Measurements from ENCODE around the gene PDZD2. TPM values are rescaled to one million over a fixed set of nuclear protein-coding genes. Genes with fewer than 3 reads are reported as not detected.
"Not testable (repeated sequence)": the region's sequence is repeated elsewhere in the genome, so short reads cannot be mapped to it uniquely, and the experiment has no call there.

The PDZD2 gene
- total RNA-seq, 1 donor: 0.52 TPM

DNA sequence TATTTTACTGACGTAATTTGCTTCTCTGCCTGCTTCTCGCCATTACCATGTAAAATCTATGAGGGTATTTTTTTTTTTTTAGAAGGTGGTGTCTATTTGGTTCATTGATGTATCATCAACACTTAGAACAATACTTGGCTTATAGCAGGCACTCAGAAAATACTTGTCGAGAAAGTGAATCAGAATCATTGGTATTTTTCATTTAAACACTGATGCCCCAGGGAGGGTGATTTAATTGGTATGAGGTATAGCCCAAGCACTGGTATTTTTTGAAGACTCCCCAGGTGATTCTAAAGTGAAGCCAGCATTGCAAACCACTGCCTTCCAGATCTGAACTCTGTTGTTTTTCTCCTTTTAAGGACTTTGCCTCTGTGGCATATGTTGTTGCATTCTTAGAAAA lies 16.6 kb downstream of the PDZD2 start:
- Histone ChIP-seq H3K4me1 (ENCODE audit: insufficient read depth, low read length) (no peaks in the 10 kb centered on the region), H3K4me3 (ENCODE audit: low read length) (no peak overlapping the region), H3K9me3 (ENCODE audit: low read depth, low read length) (no peaks in the 10 kb centered on the region), H3K27me3 (ENCODE audit: insufficient read depth, low read length) (no peaks in the 10 kb centered on the region)

DNA sequence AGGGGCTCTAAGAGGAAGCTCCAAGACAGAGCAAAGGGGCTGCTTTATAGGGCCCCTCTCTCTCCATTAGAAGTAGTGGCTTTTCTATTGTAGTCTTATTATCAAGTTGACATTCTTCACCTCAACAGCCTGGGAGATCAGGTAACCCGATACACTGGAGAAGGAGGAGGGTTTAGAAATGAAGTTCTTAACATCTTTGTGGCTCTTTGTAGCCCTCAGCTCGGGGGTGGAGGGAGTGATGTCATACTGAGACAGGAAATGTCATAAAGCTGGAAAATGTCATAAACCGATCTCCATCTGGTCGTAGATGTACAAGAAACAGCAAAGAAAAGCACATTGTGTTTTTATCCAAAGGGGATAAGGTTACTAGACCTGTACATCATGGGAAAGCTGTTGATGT lies 17.9 kb downstream of the PDZD2 start:
- H3K27me3 ChIP-seq (ENCODE audit: insufficient read depth, low read length): no peaks in the 10 kb centered on the region
- H3K9me3 ChIP-seq (ENCODE audit: low read depth, low read length): no peaks in the 10 kb centered on the region

DNA sequence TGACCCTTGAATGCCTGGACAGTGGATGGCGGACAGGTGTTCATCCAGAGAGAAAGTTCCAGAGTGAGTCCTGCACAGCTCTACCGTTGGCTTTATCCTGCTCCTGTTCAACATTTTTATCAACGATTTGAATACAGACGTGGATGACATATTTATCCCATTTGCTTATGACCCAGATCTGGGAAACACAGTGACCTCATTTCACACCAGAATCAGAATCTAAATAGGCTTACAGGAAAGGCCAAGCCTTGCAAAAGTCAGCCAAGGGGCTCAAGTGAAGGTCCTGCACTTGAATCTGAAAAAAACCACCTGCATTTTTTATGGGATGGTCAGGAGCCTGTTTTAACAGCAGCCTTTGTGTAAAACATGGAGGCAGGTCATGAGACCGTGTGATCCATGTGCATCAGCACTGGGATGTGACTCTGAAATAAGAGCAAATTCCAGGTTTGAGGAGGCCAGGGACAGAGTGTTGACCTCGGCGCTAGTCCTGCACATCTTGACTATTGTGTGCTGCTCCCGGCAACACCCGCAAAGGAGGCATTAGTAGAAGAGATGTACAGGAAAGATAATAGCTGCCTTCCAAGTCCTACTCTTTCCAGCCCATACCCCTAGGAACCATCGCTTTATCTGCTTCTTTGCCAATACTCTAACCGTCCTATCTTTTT lies 18.5 kb downstream of the PDZD2 start:
- no peaks in the 10 kb centered on the region for H3K27me3 ChIP-seq (ENCODE audit: insufficient read depth, low read length)
- no peaks in the 10 kb centered on the region for H3K4me1 ChIP-seq (ENCODE audit: insufficient read depth, low read length)
- H3K9me3 ChIP-seq (ENCODE audit: low read depth, low read length): no peaks in the 10 kb centered on the region
- no peak overlapping the region for H3K4me3 ChIP-seq (ENCODE audit: low read length)

More for the DNA sequence above, 17.9 kb downstream of the PDZD2 start:
- Histone ChIP-seq H3K4me3 (ENCODE audit: low read length) (no peak overlapping the region), H3K4me1 (ENCODE audit: insufficient read depth, low read length) (no peaks in the 10 kb centered on the region)

DNA sequence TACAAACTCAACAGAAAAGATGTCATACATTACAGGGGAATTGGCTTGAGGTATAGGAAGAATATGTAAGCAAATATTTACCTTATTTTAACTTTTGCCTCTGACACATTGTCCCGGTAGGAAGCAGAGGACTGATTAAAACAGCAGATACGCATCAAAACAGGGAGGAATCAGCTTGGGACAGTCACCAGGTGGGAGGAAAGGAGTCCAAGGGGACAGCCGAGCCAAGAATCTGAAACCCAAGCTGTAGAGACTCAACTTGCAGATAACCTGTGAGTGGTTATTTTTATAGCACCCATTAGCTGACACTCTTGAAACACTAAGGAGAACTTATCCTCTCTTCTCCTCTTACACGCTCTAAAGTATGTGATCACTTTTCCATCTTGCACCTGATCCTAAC lies 22.3 kb downstream of the PDZD2 start:
- H3K27me3 ChIP-seq (ENCODE audit: insufficient read depth, low read length): no peaks in the 10 kb centered on the region
- no peak overlapping the region for H3K4me3 ChIP-seq (ENCODE audit: low read length)

DNA sequence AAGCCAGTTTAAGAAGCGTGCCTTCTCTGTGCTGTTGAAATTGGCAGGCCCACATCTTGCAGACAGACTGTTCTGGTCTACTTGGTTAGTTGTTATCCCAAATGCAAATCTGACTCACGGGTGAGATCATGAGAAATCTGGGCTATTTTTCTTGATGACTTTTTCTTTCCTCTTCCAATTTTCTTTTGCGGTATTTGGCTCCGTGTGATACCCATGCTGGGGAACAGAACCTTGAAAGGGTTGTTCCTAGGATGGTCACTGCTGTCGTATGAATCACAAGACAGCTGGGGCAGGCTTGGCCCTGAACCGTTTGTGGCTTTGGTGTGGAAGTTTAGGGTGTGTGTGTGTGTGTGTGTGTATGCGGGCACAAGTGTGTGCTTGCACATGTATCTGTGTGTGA lies 24.6 kb downstream of the PDZD2 start:
- H3K4me1 ChIP-seq (ENCODE audit: insufficient read depth, low read length): no peaks in the 10 kb centered on the region
- no peaks in the 10 kb centered on the region for H3K9me3 ChIP-seq (ENCODE audit: low read depth, low read length)
- no peak overlapping the region for H3K4me3 ChIP-seq (ENCODE audit: low read length)
- H3K27me3 ChIP-seq (ENCODE audit: insufficient read depth, low read length): no peaks in the 10 kb centered on the region

More for the DNA sequence above, 22.3 kb downstream of the PDZD2 start:
- H3K9me3 ChIP-seq (ENCODE audit: low read depth, low read length): no peaks in the 10 kb centered on the region
- no peaks in the 10 kb centered on the region for H3K4me1 ChIP-seq (ENCODE audit: insufficient read depth, low read length)

DNA sequence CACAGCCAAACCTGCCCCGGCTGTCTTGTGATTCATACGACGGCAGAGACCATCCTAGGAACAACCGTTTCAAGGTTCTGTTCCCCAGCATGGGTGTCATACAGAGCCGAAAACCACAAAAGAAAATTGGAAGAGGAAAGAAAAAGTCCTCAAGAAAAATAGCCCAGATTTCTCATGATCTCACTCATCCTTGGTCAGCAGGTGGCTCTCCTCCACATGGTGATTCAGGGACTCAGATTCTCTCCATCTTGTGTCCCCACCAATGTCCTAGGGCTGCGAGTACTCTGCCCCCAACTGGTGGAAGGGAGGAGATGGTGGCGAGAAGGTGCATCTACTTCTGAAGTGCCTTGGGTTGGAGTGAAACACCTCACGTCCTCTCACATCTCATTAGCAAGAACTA lies 25.6 kb downstream of the PDZD2 start:
- Histone ChIP-seq H3K9me3 (ENCODE audit: low read depth, low read length) (no peaks in the 10 kb centered on the region), H3K27me3 (ENCODE audit: insufficient read depth, low read length) (no peaks in the 10 kb centered on the region), H3K4me1 (ENCODE audit: insufficient read depth, low read length) (no peaks in the 10 kb centered on the region), H3K4me3 (ENCODE audit: low read length) (no peak overlapping the region)

DNA sequence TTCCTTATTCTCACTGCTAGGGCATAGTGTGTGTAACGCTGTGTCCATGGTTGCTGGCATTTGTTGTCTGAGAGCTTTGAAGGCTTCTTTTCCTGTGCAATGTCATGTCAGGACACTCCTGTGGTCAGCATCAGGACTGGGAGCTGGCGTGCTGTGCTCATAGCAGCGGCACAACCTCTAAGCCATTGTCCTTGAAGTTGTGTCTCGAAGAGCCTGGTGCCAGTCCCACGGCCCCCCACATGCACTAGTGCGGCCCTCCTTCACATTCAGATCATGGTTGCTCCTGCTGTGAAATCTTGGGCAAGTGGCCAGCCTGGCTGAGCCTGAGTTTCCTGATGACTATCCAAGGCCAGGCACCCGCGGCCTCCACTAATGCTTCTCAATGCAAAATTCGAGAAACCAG lies 32.4 kb downstream of the PDZD2 start:
- no peaks in the 10 kb centered on the region for H3K4me1 ChIP-seq (ENCODE audit: insufficient read depth, low read length)
- H3K4me3 ChIP-seq (ENCODE audit: low read length): no peak overlapping the region
- H3K9me3 ChIP-seq (ENCODE audit: low read depth, low read length): no peaks in the 10 kb centered on the region
- H3K27me3 ChIP-seq (ENCODE audit: insufficient read depth, low read length): no peaks in the 10 kb centered on the region

DNA sequence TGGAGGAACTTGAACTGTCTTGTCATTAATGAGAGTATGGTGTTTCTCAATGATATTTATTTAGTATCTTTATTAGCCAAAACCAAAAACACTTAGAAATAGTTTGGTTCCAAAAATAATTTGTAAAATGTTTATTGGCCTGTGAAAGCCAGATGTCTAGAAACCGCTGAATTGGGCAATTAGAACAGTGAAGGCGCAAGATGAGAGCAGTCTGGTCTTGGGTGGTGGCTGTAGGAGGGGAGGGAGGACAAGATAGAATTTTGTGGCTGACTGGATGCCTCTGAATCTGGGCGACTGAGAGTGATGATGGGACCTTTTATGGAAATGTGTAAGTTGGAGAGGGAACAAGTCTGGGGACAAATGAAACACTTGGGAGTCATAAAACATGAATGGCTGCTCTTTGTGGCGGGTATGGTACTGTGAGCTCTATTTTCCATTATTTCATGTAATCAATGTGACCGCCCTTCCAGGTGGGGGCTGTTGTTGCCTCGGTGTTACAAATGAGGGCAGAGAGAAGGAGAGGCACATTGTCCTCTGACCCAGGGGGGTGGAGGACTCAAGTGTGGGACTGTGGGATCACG lies 35.5 kb downstream of the PDZD2 start:
- no peaks in the 10 kb centered on the region for H3K27me3 ChIP-seq (ENCODE audit: insufficient read depth, low read length)
- no peaks in the 10 kb centered on the region for H3K4me1 ChIP-seq (ENCODE audit: insufficient read depth, low read length)
- no peak overlapping the region for H3K4me3 ChIP-seq (ENCODE audit: low read length)
- no peaks in the 10 kb centered on the region for H3K9me3 ChIP-seq (ENCODE audit: low read depth, low read length)

DNA sequence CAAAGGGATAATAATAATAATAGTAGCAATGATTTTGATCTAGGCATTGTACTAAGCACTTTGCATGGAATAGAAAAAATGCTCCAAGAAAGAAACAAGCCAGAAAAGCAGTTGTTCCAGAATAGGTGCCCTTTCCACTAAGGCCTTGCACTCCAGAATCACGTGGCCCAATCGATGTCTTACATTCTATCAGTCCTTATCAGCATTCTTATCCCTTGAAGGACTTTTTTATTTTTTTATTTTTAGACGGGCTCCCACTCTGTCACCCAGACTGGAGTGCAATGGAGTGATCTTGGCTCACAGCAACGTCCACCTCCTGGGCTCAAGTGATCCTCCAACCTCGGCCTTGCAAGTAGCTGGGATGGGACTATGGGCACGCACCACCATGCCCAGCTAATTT lies 36.5 kb downstream of the PDZD2 start:
- no peaks in the 10 kb centered on the region for H3K9me3 ChIP-seq (ENCODE audit: low read depth, low read length)
- no peaks in the 10 kb centered on the region for H3K4me1 ChIP-seq (ENCODE audit: insufficient read depth, low read length)
- H3K4me3 ChIP-seq (ENCODE audit: low read length): no peak overlapping the region
- H3K27me3 ChIP-seq (ENCODE audit: insufficient read depth, low read length): no peaks in the 10 kb centered on the region

DNA sequence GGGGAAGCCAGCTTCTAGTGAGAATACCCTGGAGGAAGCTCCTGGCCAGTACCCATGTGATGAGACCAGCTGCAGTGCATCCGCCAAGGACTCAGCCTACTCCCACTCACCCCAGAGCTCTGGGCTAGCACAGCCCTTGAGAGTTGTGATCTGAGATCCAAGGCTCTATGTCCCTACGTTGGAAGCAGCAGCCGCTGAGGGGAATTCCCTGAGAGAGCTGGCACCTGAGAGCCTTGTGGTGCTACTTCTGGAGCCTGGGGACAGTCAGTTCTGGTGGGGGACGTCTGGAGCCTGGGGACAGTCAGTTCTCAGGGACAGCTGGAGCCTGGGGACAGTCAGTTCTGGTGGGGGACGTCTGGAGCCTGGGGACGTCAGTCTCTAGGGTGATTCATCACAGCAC lies 39.2 kb downstream of the PDZD2 start:
- no peak overlapping the region for H3K4me3 ChIP-seq (ENCODE audit: low read length)
- no peaks in the 10 kb centered on the region for H3K9me3 ChIP-seq (ENCODE audit: low read depth, low read length)
- H3K27me3 ChIP-seq (ENCODE audit: insufficient read depth, low read length): no peaks in the 10 kb centered on the region
- no peaks in the 10 kb centered on the region for H3K4me1 ChIP-seq (ENCODE audit: insufficient read depth, low read length)

DNA sequence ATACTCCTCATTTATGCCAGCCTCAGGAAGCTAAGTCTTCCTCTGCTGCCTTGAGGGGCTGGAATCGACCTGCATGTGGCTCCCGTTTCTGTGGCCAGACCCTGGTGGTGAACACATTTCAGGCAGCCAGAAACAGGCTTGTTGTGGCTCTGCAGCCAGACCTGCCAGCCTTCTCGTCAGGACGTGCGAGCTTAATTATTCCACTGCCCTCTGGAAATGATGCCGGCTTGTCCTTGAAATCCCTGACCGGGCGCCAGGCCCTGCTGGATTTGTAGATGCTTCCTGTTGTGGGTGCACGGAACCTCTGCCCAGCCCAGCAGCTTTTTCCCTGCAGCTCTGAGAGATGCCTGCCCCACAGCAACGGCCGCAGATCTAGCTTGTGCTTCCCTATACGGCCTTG lies 41.6 kb downstream of the PDZD2 start:
- no peaks in the 10 kb centered on the region for H3K9me3 ChIP-seq (ENCODE audit: low read depth, low read length)
- no peaks in the 10 kb centered on the region for H3K27me3 ChIP-seq (ENCODE audit: insufficient read depth, low read length)
- H3K4me3 ChIP-seq (ENCODE audit: low read length): no peak overlapping the region
- no peaks in the 10 kb centered on the region for H3K4me1 ChIP-seq (ENCODE audit: insufficient read depth, low read length)

DNA sequence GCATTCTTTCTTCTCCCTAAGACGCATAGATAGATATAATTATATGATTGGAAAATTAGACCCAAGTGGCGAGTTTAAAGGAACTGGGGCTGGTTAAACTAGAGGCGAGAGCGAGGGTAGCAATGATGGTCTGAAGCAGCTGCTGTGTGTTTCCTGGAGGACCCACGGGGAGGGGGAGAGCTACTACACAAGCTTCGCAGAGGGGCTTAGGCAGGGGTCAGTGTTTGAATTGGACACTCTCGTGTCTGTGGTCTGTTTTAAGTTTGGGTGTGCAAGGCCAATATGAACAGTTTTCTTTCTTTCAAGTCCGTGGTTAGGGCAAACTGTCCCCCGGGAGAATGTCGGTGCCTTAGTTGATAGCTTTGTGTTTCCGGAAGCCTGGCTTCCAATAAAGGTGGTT lies 43.1 kb downstream of the PDZD2 start:
- H3K4me1 ChIP-seq (ENCODE audit: insufficient read depth, low read length): no peaks in the 10 kb centered on the region
- no peak overlapping the region for H3K4me3 ChIP-seq (ENCODE audit: low read length)
- H3K9me3 ChIP-seq (ENCODE audit: low read depth, low read length): no peaks in the 10 kb centered on the region
- H3K27me3 ChIP-seq (ENCODE audit: insufficient read depth, low read length): no peaks in the 10 kb centered on the region

DNA sequence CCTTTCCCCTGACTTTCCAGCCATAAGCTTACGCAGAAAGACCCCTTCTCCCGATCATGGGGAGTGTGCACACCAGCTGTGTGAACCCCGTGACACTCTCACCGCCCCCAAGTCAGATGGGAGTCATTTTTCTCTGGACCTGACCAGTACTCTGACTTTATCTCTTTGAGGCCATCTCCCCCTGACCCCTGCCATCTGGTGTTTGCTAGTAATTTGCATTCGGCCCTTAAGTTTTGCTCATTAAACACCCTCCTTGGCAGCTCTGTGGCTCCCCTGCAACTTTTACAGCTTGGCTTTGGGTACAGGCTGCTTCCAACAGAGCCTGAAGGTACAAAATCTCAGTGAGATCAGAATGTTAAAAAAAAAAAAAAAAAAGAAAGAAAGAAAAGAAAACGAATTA lies 43.9 kb downstream of the PDZD2 start:
- H3K4me3 ChIP-seq (ENCODE audit: low read length): no peak overlapping the region
- no peaks in the 10 kb centered on the region for H3K9me3 ChIP-seq (ENCODE audit: low read depth, low read length)
- H3K27me3 ChIP-seq (ENCODE audit: insufficient read depth, low read length): no peaks in the 10 kb centered on the region
- no peaks in the 10 kb centered on the region for H3K4me1 ChIP-seq (ENCODE audit: insufficient read depth, low read length)

DNA sequence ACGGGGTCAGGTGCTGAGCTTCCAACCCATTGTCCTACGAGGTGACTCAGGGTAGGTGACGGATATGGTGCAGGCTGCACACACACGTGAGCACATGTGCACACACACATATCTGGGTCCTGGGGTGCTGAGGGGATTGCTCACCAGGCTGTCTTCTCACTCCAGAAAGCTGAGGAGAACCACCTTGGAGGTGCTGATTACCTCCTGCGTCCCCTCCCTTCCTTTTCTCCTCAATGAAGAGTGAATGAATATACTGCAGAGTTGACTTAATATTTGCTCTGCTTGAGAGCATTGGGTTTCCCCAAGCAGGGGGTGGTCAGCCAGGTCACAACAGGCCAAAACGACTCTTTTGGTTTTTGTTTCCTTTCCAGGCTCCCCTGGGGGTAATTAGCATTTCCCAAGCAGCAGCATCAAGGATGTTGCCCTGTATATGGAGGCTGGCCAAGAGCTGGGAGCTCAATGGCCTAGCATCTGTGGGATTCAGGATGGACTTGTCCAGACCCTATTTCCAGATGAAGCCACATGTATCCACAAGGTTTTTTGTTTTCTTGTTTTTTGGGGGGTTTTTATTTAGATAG lies 49.7 kb downstream of the PDZD2 start:
- no peaks in the 10 kb centered on the region for H3K27me3 ChIP-seq (ENCODE audit: insufficient read depth, low read length)
- H3K9me3 ChIP-seq (ENCODE audit: low read depth, low read length): no peaks in the 10 kb centered on the region
- H3K4me3 ChIP-seq (ENCODE audit: low read length): no peak overlapping the region
- H3K4me1 ChIP-seq (ENCODE audit: insufficient read depth, low read length): no peaks in the 10 kb centered on the region

DNA sequence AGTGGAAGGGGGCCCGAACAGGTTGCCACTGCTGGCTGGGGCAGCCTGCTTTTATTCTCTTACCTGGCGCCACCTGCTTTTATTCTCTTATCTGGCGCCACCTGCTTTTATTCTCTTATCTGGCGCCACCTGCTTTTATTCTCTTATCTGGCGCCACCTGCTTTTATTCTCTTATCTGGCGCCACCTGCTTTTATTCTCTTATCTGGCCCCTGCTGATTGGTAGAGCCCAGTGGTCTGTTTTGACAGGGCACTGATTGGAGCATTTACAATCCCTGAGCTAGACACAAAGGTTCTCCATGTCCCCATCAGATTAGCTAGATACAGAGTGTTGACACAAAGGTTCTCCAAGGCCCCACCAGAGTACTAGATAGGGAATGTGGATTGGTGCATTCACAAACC lies 52.5 kb downstream of the PDZD2 start:
- H3K4me1 ChIP-seq (ENCODE audit: insufficient read depth, low read length); H3K9me3 ChIP-seq (ENCODE audit: low read depth, low read length); H3K27me3 ChIP-seq (ENCODE audit: insufficient read depth, low read length); H3K4me3 ChIP-seq (ENCODE audit: low read length): not testable (repeated sequence)
